ENCODE measurements around the gene UBASH3A. TPM values are rescaled to one million over a fixed set of nuclear protein-coding genes. Genes with fewer than 3 reads are reported as not detected.
"Not testable (repeated sequence)": the region's sequence is repeated elsewhere in the genome, so short reads cannot be mapped to it uniquely, and the experiment has no call there.

Gene UBASH3A
- total and polyA plus RNA-seq, 2 experiments from 2014 or later: not detected

- Histone ChIP-seq H3K27me3 (no peaks in the 10 kb centered on the region), H3K36me3 (no peaks in the 10 kb centered on the region), H3K27ac (no peak overlapping the region), H3K4me3 (no peak overlapping the region), H3K4me1 (ENCODE audit: low read depth) (peaks cover 5% of the 10 kb centered on the region), H3K9me3 (ENCODE audit: low read depth) (no peaks in the 10 kb centered on the region)
- no peak for DNase-seq (ENCODE audit: low read depth in 1 of 2, low spot score in 1 of 2)
- no peak for TF ChIP-seq CTCF (IDR thresholded peaks at IDR 0.05; ENCODE audit: low read depth, low read length)
Observed at GRCh38 chr21:42406866-42407265, 3.2 kb downstream of the UBASH3A start.

GRCh38 chr21:42407476-42407875, 3.8 kb downstream of the UBASH3A start:
- Histone ChIP-seq H3K4me1 (ENCODE audit: low read depth) (peaks cover 5% of the 10 kb centered on the region), H3K36me3 (no peaks in the 10 kb centered on the region), H3K27ac (no peak overlapping the region), H3K27me3 (no peaks in the 10 kb centered on the region), H3K9me3 (ENCODE audit: low read depth) (no peaks in the 10 kb centered on the region), H3K4me3 (no peak overlapping the region)
- TF ChIP-seq CTCF (IDR thresholded peaks at IDR 0.05; ENCODE audit: low read depth, low read length): no peak
- no peak for DNase-seq (ENCODE audit: low read depth in 1 of 2, low spot score in 1 of 2)

- H3K4me1 ChIP-seq (ENCODE audit: low read depth); H3K9me3 ChIP-seq (ENCODE audit: low read depth); H3K4me3 ChIP-seq; H3K36me3 ChIP-seq; H3K27me3 ChIP-seq; DNase-seq (ENCODE audit: low read depth in 1 of 2, low spot score in 1 of 2); H3K27ac ChIP-seq: not testable (repeated sequence)
Observed at GRCh38 chr21:42408718-42409117, 5.0 kb downstream of the UBASH3A start.

- Histone ChIP-seq H3K36me3 (no peaks in the 10 kb centered on the region), H3K4me1 (ENCODE audit: low read depth) (peaks cover 3% of the 10 kb centered on the region), H3K9me3 (ENCODE audit: low read depth) (no peaks in the 10 kb centered on the region), H3K27me3 (no peaks in the 10 kb centered on the region), H3K4me3 (no peak overlapping the region), H3K27ac (no peak overlapping the region)
- no peak for DNase-seq (ENCODE audit: low read depth in 1 of 2, low spot score in 1 of 2)
- TF ChIP-seq CTCF (IDR thresholded peaks at IDR 0.05; ENCODE audit: low read depth, low read length): no peak
Observed at GRCh38 chr21:42409366-42409765, 5.7 kb downstream of the UBASH3A start.

GRCh38 chr21:42411197-42411869, 7.6 kb downstream of the UBASH3A start:
- Histone ChIP-seq H3K27ac (no peak overlapping the region), H3K9me3 (ENCODE audit: low read depth) (no peaks in the 10 kb centered on the region), H3K4me3 (no peak overlapping the region), H3K4me1 (ENCODE audit: low read depth) (no peaks in the 10 kb centered on the region), H3K36me3 (no peaks in the 10 kb centered on the region), H3K27me3 (no peaks in the 10 kb centered on the region)
- no peak for TF ChIP-seq CTCF (IDR thresholded peaks at IDR 0.05; ENCODE audit: low read depth, low read length)
- no peak for DNase-seq (ENCODE audit: low read depth in 1 of 2, low spot score in 1 of 2)

- Histone ChIP-seq H3K36me3 (no peaks in the 10 kb centered on the region), H3K27ac (no peak overlapping the region)
Observed at GRCh38 chr21:42411891-42412635, 8.4 kb downstream of the UBASH3A start.

More at GRCh38 chr21:42411891-42412635, 8.4 kb downstream of the UBASH3A start:
- no peaks in the 10 kb centered on the region for H3K9me3 ChIP-seq (ENCODE audit: low read depth)
- no peaks in the 10 kb centered on the region for H3K4me1 ChIP-seq (ENCODE audit: low read depth)
- H3K4me3 ChIP-seq: no peak overlapping the region
- no peak for DNase-seq (ENCODE audit: low read depth in 1 of 2, low spot score in 1 of 2)
- no peaks in the 10 kb centered on the region for H3K27me3 ChIP-seq
- TF ChIP-seq CTCF (IDR thresholded peaks at IDR 0.05; ENCODE audit: low read depth, low read length): no peak

All from cardiac muscle cell (in vitro differentiated cells and primary cell).